ENCODE measurements around the gene FXYD1. TPM values are rescaled to one million over a fixed set of nuclear protein-coding genes. Genes with fewer than 3 reads are reported as not detected.

FXYD1 gene
- total RNA-seq: 100 to 1,000 TPM; 215 to 235 (median 225) TPM

GRCh38 chr19:35138305-35138892 lies at the start of gene FXYD1:
Gene FXYD1, plus strand, starts transcription at chr19:35138824. Its CDS starts 1,256 bp downstream, at chr19:35140080.
- in situ Hi-C loops (cut with MboI; ENCODE audit: low sequenced_read_pairs in 4 of 4): loop anchor here in 2 of 4 donors (5.0 to 10.0 kb wide), 2 partner anchors 71 to 74 kb away; no protein-coding TSS in a partner anchor
- intact Hi-C loops (cut with DNase I; ENCODE audit: low total_unique reads): loop anchor here (2.0 kb wide), 1 partner anchor 94 kb away; no protein-coding TSS in a partner anchor
- peaks cover 43 to 48% of the 10 kb centered on the region in 2 donors for H3K4me1 ChIP-seq

GRCh38 chr19:35089554-35089953 lies 49.1 kb upstream of the FXYD1 start:
- intact Hi-C loops (cut with DNase I; ENCODE audit: low total_unique reads): no loop called here
- Histone ChIP-seq H3K36me3 (no peaks in the 10 kb centered on the region), H3K4me1 (peaks cover 9 to 15% of the 10 kb centered on the region in 2 donors), H3K27ac (no peak overlapping the region), H3K4me3 (no peak overlapping the region), H3K9me3 (no peaks in the 10 kb centered on the region), H3K27me3 (no peaks in the 10 kb centered on the region)
- in situ Hi-C loops (cut with MboI; ENCODE audit: low sequenced_read_pairs in 4 of 4): loop anchor here in 2 of 4 donors (10.0 kb wide), 1 partner anchor 115 kb away; no protein-coding TSS in a partner anchor
- DNase-seq (no peak), ATAC-seq (no peak)
- TF ChIP-seq CTCF (IDR thresholded peaks at IDR 0.05 in 4 of 5, conservative IDR thresholded peaks at IDR 0.05 in 1 of 5) (no peak), POLR2A (IDR thresholded peaks at IDR 0.05) (no peak)

More at GRCh38 chr19:35138305-35138892, at the start of gene FXYD1:
- peak; percentile 9 to 23 for ATAC-seq
- H3K4me3 ChIP-seq: peak within 1 kb of the TSS; percentile 43 to 73 (median 64)
- no peaks in the 10 kb centered on the region for H3K36me3 ChIP-seq
- TF ChIP-seq CTCF (IDR thresholded peaks at IDR 0.05 in 4 of 5, conservative IDR thresholded peaks at IDR 0.05 in 1 of 5) (no peak), POLR2A (IDR thresholded peaks at IDR 0.05) (no peak)
- no peaks in the 10 kb centered on the region for H3K9me3 ChIP-seq
- peak; percentile 51 to 82 for DNase-seq
- H3K27ac ChIP-seq: peak within 1 kb of the TSS; percentile 99 to 100 (median 99)
- no peaks in the 10 kb centered on the region for H3K27me3 ChIP-seq

GRCh38 chr19:35090160-35090505 lies 48.5 kb upstream of the FXYD1 start:
- intact Hi-C loops (cut with DNase I; ENCODE audit: low total_unique reads): loop anchor here (1.0 to 2.0 kb wide), 4 partner anchors 23 to 117 kb away; partner anchors contain the start of gene LGI4

GRCh38 chr19:35090506-35091214 lies 48.0 kb upstream of the FXYD1 start:
- ATAC-seq (peak; percentile 94 to 96), DNase-seq (peak; percentile 52 to 72)
- Histone ChIP-seq H3K4me1 (peaks cover 9 to 15% of the 10 kb centered on the region in 2 donors), H3K36me3 (no peaks in the 10 kb centered on the region), H3K4me3 (peak overlapping the region in 3 of 4 donors; percentile 4 to 35 (median 23)), H3K27me3 (no peaks in the 10 kb centered on the region), H3K9me3 (no peaks in the 10 kb centered on the region), H3K27ac (peak overlapping the region; percentile 31 to 61 (median 49))
- TF ChIP-seq CTCF (IDR thresholded peaks at IDR 0.05 in 4 of 5, conservative IDR thresholded peaks at IDR 0.05 in 1 of 5) (peak; percentile 72 to 77 (median 75)), POLR2A (IDR thresholded peaks at IDR 0.05) (no peak)
- in situ Hi-C loops (cut with MboI; ENCODE audit: low sequenced_read_pairs in 4 of 4): loop anchor here in 1 of 4 donors (10.0 kb wide), 1 partner anchor 46 kb away; the partner anchor contains the start of gene HPN
- intact Hi-C loops (cut with DNase I; ENCODE audit: low total_unique reads): loop anchor here (1.0 to 2.0 kb wide), 4 partner anchors 23 to 117 kb away; partner anchors contain the start of gene LGI4

More at GRCh38 chr19:35090160-35090505, 48.5 kb upstream of the FXYD1 start:
- in situ Hi-C loops (cut with MboI; ENCODE audit: low sequenced_read_pairs in 4 of 4): loop anchor here in 1 of 4 donors (10.0 kb wide), 1 partner anchor 45 kb away; the partner anchor contains the start of gene HPN
- DNase-seq: no peak
- ATAC-seq: no peak
- H3K4me1 ChIP-seq: peaks cover 9 to 15% of the 10 kb centered on the region in 2 donors
- peak overlapping the region in 3 of 4 donors; percentile 46 to 61 (median 52) for H3K27ac ChIP-seq
- H3K27me3 ChIP-seq: no peaks in the 10 kb centered on the region
- no peak overlapping the region for H3K4me3 ChIP-seq
- no peaks in the 10 kb centered on the region for H3K36me3 ChIP-seq
- no peak for TF ChIP-seq CTCF (IDR thresholded peaks at IDR 0.05 in 4 of 5, conservative IDR thresholded peaks at IDR 0.05 in 1 of 5)
- no peak for TF ChIP-seq POLR2A (IDR thresholded peaks at IDR 0.05)
- no peaks in the 10 kb centered on the region for H3K9me3 ChIP-seq

Data from gastrocnemius medialis (tissue), 4 donors.